ENCODE measurements around the gene CDH23.

The CDH23 gene

DNA sequence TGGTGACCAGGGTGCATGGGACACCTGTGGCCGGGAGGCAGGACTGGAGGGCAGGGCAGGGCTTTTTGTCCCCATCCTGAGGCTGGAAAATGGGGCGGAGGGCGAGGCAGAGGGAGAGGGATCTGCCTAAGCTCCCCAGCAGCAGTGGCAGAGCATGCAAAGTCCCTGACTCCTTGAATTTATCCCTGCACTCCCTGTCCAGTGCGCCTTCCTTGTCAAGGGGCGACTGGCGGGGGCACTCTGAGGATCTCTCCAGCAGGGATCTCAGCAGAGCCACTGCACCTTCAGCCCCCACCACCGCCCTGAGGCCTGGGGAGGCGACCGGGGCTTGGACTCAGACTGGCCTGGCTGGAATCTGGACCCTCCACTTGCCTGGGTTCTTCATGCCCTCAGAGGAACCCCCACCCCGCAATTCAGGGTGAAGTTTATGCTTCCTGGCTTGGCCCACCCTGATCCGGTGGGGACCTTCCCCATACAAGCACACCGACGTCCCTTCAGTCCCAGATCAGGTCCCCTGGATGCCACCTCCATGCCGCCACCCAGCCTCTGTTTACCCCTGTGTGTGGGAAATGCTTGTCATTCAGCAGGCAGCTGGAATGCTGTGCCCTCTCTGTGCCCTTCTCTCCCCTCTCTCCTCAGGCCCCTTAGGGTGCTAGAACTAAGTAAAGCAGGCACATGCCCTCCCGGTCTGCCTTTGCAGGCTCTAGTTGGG is 46.3 kb downstream of the CDH23 start:
- Histone ChIP-seq H3K27me3 (ENCODE audit: insufficient read depth, low read depth) (peaks cover 44% of the 10 kb centered on the region), H3K9ac (no peak overlapping the region), H3K79me2 (ENCODE audit: insufficient read depth, low read depth) (no peaks in the 10 kb centered on the region), H3K4me1 (ENCODE audit: low read depth, poor library complexity, severe bottlenecking) (no peaks in the 10 kb centered on the region), H3K4me3 (IDR thresholded peaks at IDR 0.05; ENCODE audit: insufficient read depth, low read depth, low read length) (no peak overlapping the region), H3K27ac (no peak overlapping the region), H2AFZ (ENCODE audit: low read depth) (no peak overlapping the region), H3K36me3 (ENCODE audit: insufficient read depth) (no peaks in the 10 kb centered on the region), H4K20me1 (ENCODE audit: insufficient read depth) (no peaks in the 10 kb centered on the region), H3K4me2 (no peak overlapping the region)
- TF ChIP-seq, protein P1, sequence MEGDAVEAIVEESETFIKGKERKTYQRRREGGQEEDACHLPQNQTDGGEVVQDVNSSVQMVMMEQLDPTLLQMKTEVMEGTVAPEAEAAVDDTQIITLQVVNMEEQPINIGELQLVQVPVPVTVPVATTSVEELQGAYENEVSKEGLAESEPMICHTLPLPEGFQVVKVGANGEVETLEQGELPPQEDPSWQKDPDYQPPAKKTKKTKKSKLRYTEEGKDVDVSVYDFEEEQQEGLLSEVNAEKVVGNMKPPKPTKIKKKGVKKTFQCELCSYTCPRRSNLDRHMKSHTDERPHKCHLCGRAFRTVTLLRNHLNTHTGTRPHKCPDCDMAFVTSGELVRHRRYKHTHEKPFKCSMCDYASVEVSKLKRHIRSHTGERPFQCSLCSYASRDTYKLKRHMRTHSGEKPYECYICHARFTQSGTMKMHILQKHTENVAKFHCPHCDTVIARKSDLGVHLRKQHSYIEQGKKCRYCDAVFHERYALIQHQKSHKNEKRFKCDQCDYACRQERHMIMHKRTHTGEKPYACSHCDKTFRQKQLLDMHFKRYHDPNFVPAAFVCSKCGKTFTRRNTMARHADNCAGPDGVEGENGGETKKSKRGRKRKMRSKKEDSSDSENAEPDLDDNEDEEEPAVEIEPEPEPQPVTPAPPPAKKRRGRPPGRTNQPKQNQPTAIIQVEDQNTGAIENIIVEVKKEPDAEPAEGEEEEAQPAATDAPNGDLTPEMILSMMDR (conservative IDR thresholded peaks at IDR 0.05; ENCODE audit: low read depth, low read length): no peak

DNA sequence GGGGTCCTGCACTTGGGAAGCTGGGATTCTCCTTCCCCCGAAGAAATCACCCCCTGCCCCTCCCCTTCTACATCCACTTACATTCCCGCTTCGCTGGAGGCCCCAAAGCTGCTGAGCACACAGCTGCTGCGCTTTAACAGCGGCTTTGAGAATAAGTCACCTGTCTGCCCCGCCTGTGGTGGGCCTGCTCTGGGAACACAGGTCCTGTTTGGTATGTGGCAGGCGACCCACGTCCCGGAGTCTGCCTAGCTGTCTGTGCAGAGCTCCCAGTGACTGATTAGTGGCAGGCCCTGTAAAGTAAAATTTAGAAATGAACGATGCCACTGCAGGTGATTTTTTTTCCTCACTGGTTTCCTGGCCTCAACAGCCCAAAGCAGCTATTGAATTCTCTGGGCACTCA is 47.0 kb downstream of the CDH23 start:
- H3K4me1 ChIP-seq (ENCODE audit: low read depth, poor library complexity, severe bottlenecking): no peaks in the 10 kb centered on the region
- TF ChIP-seq, protein P1 (conservative IDR thresholded peaks at IDR 0.05; ENCODE audit: low read depth, low read length): no peak
- H3K4me2 ChIP-seq: no peak overlapping the region
- H3K4me3 ChIP-seq (IDR thresholded peaks at IDR 0.05; ENCODE audit: insufficient read depth, low read depth, low read length): no peak overlapping the region
- H3K27ac ChIP-seq: no peak overlapping the region
- no peaks in the 10 kb centered on the region for H3K79me2 ChIP-seq (ENCODE audit: insufficient read depth, low read depth)
- no peaks in the 10 kb centered on the region for H3K36me3 ChIP-seq (ENCODE audit: insufficient read depth)
- H2AFZ ChIP-seq (ENCODE audit: low read depth): no peak overlapping the region
- no peaks in the 10 kb centered on the region for H4K20me1 ChIP-seq (ENCODE audit: insufficient read depth)
- H3K9ac ChIP-seq: no peak overlapping the region
- H3K27me3 ChIP-seq (ENCODE audit: insufficient read depth, low read depth): peaks cover 44% of the 10 kb centered on the region

DNA sequence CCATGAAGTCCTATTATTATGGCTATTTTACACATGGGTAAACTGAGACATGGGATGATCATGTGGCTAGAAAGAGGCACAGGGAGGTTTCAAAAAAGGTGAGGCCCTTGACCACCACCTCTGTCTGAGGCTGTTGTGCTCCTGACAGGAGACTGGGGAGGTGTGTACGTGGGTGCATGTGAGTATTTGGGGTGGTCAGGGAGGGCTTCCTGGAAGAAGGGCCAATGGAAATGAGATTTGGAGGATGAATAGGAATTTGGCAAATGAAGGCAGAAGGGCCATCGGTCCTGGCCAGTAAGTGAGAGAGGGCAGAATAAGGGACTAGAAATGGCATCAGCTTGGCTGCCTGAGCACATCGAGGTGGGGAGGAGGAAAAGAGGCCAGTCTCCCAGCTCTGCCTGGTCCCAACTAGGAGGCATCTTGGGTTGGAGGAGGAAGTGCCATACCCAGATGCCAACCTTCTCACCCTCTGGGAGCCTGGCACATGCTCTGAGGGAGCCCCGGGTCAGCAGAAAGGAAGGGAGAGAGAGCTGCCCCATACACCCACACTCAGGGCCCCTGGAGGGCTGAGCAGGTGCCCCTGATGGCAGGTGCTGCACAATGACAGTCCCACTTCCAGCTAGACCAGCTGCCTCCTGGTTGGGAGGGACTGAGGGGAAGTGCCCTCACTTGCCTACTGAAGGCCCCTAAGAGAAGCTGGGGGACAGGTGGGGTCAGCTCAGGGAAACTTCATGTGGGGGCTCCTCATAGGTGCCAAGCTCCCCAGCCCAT is 47.7 kb downstream of the CDH23 start:
- Histone ChIP-seq H3K27ac (no peak overlapping the region), H3K4me2 (no peak overlapping the region), H4K20me1 (ENCODE audit: insufficient read depth) (no peaks in the 10 kb centered on the region), H3K27me3 (ENCODE audit: insufficient read depth, low read depth) (peaks cover 44% of the 10 kb centered on the region), H3K79me2 (ENCODE audit: insufficient read depth, low read depth) (no peaks in the 10 kb centered on the region), H2AFZ (ENCODE audit: low read depth) (no peak overlapping the region), H3K4me1 (ENCODE audit: low read depth, poor library complexity, severe bottlenecking) (no peaks in the 10 kb centered on the region), H3K4me3 (IDR thresholded peaks at IDR 0.05; ENCODE audit: insufficient read depth, low read depth, low read length) (no peak overlapping the region), H3K36me3 (ENCODE audit: insufficient read depth) (no peaks in the 10 kb centered on the region), H3K9ac (no peak overlapping the region)
- TF ChIP-seq, protein P1 (conservative IDR thresholded peaks at IDR 0.05; ENCODE audit: low read depth, low read length): no peak

DNA sequence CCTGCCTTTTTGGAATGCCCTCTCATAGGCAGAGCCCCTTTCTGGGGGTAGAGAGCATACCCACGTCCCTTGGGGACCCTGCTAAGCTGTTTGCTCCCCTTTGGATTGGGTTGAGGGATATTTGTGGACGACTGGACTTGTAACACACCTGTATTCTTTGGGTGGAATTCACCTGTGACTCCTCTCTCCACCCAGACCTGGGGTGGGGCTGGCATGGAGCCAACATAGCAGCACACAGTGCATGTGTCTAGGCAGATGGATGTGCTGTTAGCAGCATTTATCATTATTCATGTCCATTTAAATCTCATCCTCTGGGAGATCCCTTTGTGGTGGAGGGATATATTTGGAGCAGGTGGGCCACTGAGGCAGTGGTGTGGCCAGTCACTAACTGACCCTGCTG is 51.0 kb downstream of the CDH23 start:
- H3K27ac ChIP-seq: no peak overlapping the region
- no peak overlapping the region for H2AFZ ChIP-seq (ENCODE audit: low read depth)
- no peak overlapping the region for H3K4me2 ChIP-seq
- no peak overlapping the region for H3K9ac ChIP-seq
- H3K4me3 ChIP-seq (IDR thresholded peaks at IDR 0.05; ENCODE audit: insufficient read depth, low read depth, low read length): no peak overlapping the region
- H3K79me2 ChIP-seq (ENCODE audit: insufficient read depth, low read depth): no peaks in the 10 kb centered on the region
- TF ChIP-seq, protein P1 (conservative IDR thresholded peaks at IDR 0.05; ENCODE audit: low read depth, low read length): no peak
- H3K4me1 ChIP-seq (ENCODE audit: low read depth, poor library complexity, severe bottlenecking): no peaks in the 10 kb centered on the region
- H3K36me3 ChIP-seq (ENCODE audit: insufficient read depth): no peaks in the 10 kb centered on the region
- peaks cover 38% of the 10 kb centered on the region for H3K27me3 ChIP-seq (ENCODE audit: insufficient read depth, low read depth)
- H4K20me1 ChIP-seq (ENCODE audit: insufficient read depth): no peaks in the 10 kb centered on the region
